GM03348 (cell line): ENCODE measurements around the gene ARSB.
A peak's percentile ranks its signal among the peaks of the same experiment; 100 is the strongest.
"Not testable (repeated sequence)": the region's sequence is repeated elsewhere in the genome, so short reads cannot be mapped to it uniquely, and the experiment has no call there.

ENCODE experiments used
- DNase-seq: peaks from one replicate; pipeline ENCODE4 v3.0.0; 2012; ENCODE audit warnings: low spot score

The ARSB gene

DNA sequence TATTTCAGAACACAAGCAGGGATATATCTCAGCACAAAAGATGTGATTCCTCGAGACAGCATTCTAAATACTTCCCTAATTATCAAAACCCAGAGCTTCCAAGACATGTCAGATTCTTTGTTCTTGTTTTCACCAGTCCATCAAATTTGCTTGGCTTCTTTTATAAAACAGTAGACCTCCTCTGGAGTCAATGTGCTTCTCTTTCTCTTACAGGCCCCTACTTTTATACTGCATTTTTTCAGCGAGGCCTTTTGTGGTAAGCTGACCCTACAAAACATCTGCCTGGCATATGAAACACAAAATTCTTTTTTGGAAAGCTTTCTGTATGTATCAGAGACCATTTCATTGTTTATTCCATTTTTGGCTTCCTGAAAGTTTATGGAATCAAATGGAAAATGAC is 81.8 kb downstream of the ARSB start:
- DNase-seq = no peak

DNA sequence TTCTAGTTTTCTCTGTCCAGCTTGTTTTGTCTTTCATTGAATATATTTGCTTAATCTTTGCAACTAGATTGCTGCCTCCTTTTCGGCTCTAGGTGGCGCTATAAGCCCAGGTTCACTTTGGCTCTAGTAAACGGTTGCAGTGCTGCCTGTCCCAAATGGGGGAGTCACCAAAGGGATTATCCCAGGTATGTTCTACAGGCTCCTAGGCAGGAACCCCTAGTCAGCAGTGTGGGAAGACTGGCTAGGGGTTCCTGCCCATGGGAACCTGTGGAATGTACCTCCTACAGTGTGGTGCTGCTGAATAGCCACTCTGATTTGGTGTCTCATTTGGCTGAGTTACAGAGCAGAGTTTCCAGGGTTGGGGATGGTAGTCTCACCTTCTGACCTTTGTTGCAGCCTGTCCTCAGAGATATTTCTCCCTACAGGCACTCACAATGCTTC is 85.2 kb downstream of the ARSB start:
- peak; percentile 54 for DNase-seq

DNA sequence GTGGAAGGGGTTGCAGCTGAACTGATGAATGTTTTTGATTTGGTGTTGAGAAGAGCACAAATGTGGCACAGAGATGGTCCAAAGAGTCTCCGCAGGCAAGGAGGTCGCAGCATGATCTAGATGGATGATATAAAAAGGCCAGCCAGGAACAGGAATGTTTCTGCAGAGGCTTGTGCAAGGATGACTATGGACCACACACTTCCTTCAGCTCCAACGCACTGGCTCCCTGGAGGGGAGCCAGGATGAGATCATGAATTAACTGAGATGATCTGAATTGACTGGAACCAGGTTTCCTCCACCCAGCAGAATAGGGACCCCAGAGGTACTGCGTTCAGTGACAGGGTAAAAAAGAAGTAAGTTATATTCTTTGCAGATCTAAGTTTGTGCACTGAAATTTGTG is 89.0 kb downstream of the ARSB start:
- DNase-seq = peak; percentile 62

DNA sequence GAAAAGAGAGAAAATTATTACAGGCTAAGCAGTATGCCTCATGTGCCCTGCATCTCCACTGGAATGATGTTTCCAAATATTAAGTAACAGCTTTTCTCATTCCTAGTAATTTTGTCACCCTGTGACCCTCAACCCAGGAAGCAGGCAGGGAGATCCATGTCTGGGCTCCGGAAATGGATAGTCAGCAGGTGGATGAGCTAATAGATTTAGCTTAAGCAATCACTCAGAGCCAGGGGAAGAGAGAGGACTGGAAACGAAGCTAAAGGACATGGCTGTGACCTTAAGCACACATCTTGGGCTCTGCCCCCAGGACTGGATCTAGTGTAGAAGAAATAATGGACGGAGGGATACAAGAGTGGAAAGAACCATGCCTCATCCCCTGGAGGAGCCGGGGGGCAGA is 89.5 kb downstream of the ARSB start:
- no peak for DNase-seq

DNA sequence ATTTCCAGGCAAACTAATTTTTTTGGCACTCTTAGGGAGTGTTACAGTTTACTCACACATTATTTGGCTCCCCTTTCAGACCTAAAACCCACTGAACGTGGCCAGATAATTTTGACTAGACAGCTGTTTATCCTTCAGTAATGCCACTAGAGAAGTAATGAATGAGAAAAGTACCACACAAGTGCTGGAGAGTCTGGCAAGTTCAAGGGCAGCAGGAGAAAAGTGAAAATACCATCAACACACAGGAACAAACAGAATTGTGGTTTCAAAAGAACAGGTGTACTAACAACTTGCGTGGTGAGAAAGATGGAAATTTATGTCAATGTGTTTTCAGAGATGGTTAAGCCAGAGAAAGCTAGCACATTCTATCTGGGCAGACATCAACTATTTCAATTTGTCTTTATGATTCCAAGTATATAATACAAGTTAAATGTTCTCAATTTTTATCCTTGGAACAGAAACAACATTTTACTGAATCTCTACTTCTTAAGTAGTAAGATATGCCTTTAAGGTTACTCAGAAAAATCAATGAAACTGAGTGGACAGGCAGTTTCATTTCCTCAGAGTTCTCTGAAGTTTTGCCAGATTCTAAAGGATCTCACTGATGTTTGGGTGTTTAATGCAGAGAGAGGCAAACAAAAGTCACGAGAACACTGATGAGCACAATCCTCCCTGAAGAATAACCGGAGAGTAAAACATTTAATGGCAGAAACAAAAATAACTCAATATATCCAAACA is 91.0 kb downstream of the ARSB start:
- no peak for DNase-seq

DNA sequence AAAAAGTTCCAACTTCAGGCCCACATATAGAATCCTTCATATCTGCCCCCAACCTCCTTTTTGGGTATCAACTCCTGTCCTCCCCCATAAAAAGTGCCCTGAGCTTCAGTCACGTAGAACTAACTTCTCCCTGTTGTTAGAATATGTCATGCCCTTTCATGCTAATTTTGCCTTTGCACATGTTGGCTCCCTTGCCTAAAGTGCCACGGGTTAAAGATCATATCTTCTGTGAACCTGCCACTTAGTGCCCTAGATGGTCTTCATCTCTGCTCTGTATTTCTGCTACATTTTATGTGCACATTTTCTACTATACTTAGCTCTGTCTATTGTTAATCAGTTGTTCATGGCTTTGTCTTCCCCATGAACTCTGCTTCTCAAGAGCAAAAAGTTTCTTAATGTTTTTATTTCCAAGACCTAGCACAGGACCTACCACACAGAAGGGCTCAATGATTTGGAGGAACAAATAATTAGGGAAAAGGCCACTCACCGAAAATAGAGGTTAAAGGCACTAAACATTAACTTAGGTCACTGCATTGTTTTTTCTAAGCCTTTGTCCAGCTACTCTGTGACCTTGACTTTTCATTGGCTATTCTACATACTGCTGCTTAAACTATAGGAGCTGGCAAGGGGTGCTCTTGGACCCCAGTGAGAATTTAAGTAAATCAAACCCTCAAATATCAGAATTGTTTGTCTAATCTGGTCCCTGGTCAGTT is 94.3 kb downstream of the ARSB start:
- DNase-seq = no peak

DNA sequence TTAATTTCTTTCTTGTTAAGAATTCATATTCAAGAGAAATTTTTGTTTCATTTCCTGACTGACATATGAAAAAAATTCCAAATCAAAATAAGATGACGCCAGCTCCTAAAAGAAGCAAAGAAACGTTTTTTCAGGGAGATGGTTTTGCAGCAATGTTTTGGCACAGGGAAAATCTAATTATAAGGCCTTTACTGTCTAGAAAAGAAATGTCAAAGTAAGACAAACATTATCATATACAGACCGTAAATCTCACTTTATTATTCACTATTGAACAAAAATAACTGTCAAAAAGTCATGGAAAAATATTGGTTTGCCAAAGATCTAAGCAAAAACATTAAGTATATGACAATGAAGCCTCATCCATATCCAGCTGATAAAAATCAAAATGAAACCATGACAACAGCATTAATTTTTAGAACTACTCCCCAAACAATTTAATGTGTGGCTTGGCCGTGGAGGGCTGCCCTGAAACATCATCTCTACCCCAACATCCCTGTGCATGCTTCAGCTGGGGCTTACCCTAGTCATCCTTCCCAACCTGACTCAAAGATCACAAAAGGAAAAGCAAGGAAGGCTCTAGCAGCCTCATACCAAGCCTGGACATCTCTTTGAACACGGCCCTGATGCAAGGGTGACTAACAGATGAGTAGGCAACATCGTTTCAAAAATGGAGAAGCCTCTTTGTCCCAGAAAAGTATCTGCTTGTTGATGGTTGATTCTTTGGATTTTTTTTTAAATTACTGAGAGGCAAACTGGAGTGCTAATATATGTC is 95.6 kb downstream of the ARSB start:
- peak; percentile 65 for DNase-seq

DNA sequence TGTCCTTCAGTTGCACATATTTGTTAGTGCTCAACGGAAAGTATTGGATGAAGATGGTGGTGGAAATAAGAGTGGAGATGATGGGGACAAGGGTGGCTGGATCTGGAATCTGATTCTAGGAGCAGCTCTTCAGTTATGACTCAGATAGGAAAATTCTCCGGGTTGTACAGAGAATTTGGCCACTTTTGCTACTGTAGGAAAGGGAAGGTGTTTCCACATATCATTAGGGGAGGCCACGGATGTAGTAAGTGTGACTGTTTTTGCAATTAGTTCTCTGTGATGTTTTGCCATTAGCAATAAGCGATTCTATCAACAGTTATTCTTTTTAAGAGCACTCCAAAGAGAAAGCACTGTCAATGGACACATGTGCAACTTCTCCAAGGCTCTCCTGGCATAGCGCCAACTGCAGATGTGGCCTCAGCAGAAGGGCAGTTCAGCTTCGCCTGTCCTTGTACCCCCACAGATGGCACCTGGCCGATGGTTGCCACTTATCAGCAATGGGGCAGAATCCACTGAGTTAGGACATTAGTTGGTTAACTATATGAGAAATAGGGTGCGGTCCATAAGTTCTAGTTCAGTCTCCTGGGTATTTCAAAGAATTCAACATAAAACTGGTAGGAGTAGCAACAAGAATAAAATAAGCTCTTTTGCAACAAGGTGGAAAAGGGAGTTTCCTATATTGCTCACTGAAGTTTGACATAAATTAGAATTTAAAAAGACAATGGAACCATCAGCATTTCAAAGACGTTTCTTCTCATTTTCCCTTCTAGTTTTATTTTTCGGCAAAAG is 96.3 kb downstream of the ARSB start:
- DNase-seq = no peak

DNA sequence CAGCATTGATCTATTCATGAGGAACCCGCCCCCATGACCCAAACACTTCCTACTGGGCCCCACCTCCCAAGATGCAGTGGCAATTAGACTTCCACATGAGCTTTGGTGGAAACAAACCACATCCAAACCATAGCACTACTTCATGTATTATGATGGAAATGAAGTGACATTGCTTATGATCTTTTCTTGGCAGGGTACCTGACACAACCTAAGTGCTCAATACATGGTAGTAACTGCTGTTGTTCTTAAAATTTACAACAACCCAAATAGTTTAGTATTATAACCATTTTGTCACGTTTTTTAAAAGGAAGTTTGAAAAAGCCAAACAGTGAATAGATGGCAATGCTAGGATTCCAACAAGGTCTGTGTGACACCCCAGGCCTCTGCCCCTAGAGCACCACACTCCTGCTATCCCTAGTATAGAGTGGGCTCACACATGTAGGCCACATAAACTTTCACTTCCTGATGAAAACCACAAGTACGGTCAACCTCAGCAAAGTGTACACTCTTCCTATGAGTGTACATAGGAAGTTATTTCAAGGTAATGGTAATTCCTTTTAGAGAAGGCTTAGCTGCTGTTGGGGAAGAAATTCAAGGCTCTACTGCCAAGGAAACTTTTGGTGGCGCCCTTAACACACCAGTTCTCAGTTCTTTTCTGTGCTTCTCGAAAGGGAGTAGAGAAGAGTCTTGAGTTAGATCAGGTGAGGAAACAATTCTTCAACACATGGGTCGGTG is 97.6 kb downstream of the ARSB start:
- DNase-seq = no peak

DNA sequence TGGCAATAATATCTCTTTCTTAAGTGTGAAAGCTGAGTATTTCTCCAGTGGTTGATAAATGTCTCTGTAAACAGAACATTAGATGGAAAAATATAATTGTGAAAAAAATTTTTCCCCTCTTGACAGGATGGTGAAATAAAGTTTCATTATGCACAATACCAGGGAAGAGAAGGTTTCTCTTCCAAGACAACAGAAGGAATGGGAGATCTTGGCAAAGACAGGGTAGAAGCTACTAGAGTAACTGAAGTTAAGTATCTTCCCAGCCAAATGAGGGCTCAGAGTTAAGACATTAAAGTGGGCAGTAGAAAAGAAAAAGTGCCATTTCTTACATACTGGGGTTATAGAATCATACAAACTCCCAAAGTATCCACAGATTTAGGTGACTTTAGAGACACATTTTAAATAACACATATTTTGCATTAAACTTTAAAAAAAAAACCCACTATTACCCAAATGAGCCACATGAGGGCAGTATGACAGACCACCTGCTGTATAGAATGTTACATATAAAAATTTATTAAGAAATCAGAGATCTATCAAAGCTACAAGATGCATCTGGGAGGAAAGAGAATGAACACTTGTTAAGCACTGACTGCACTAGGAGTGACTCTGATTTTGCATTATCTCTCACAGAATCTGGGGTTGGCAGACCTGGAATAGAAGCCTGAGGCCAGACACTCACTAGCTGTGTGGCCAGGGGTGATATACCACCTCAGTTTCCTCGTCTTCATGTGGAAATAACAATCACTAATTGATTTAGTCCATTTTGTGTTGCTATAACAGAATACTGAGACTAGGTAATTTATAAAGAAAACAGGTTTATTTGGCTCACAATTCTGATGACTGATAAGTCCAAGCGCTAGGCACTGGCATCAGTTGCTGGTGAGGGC is 98.5 kb downstream of the ARSB start:
- DNase-seq = peak; percentile 30

DNA sequence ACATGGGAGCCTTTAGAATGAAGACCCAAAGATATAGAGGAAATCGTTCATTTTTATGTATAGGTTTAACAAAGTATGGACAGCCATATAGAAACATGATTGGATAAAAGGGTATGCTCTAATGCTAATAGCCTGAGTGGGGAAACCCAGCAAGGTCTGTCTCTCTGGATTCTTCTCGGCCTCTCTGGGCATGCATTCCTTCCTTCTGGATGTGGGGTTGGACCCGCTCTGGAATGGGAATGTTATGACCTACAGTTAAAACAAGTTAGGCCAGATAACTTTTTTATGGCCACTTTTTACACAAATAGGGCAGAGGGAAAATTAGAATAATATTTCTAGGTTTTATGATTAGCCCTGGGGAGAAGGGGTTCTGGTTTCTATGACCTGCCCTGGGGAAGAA is 103.2 kb downstream of the ARSB start:
- DNase-seq = no peak

DNA sequence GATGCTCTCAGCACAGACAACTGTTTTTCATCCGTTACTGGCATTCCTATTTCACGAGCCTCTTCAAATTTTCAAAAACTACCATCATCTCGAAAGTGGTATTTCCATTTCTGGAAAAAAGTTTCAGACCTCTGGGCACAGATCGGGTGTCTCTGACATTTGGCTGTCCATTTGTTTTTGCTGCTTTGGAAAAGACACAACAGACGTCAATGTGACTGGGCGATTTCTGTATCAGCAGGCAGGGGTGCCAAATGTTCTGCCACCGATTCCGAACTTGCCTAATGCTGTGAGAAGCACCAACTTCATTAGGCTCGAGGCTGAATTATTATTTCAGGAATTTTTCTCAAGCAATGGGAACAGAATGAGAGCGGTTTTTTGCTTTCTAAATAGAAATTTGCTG is 105.6 kb downstream of the ARSB start:
- DNase-seq = peak; percentile 22

DNA sequence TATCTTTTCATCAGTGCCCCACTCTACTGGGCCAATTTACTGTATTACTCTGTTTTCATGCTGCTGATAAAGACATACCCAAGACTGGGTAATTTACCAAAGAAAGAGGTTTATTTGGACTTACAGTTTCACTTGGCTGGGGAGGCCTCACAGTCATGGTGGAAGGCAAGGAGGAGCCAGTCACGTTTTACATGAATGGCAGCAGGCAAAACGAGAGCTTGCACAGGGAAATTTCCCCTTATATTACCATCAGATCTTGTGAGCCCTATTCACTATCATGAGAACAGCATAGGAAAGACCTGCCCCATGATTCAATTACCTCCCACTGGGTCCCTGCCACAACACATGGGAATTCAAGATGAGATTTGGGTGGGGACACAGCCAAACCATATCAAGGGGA is 119.0 kb downstream of the ARSB start:
- not testable (repeated sequence) for DNase-seq

DNA sequence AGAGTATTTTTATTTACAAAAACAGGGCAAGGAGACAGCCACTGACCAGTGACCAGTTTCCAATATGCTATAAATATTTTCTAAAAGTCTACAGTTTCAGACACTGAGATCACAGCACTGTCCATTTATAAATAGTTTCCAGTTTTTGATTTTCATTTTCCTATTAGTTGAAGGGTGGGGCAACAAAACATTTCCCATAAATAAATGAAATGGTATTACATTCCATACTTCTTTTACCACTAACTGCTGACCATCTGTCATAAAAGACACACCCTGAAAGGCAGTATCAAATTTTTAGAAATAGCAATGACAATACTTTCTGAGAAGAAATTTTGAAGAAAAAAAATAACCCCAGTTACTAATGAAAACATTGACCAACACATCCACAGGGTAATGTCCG is 126.7 kb downstream of the ARSB start:
- DNase-seq = peak; percentile 37

DNA sequence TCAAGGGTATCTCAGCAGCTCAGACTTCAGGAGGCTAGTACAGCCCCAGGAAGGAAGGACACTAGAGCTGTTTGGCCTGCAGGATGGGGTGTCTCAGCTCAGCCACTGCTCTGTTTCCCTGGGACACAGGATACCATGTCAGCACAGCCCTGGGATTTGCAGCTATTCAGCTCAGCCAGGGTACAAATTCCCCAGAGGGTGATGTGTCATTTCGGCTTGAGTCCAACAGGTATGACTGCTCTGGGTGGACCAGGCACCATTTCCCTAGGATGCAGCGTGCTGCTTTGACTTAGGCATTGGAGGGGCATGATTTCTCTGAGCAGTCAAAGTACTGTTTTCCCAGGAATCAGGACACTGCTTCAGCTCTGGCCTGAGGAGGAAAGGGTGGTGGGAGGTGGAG is 130.1 kb downstream of the ARSB start:
- DNase-seq = no peak

DNA sequence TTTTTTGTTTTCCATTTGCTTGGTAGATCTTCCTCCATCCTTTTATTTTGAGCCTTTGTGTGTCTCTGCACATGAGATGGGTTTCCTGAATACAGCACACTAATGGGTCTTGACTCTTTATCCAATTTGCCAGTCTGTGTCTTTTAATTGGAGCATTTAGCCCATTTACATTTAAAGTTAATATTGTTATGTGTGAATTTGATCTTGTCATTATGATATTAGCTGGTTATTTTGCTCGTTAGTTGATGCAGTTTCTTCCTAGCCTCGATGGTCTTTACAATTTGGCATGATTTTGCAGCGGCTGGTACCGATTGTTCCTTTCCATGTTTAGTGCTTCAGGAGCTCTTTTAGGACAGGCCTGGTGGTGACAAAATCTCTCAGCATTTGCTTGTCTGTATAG is 133.2 kb downstream of the ARSB start:
- not testable (repeated sequence) for DNase-seq

DNA sequence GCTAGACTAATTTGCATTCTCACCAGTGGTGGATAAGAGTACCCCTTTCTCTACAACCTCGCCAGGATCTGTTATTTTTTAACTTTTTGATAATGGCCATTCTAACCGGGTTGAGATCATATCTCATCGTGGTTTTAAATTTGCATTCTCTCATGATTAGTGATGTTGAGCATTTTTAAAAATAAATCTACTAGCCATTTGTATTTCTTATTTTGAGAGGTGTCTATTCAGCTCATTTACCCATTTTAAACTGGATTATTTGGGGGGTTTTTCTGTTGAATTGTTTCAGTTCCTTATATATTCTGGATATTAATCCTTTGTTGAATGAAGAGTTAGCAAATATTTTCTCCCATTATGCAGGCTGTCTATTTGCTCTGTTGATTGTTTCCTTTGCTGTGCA is 139.6 kb downstream of the ARSB start:
- no peak for DNase-seq

DNA sequence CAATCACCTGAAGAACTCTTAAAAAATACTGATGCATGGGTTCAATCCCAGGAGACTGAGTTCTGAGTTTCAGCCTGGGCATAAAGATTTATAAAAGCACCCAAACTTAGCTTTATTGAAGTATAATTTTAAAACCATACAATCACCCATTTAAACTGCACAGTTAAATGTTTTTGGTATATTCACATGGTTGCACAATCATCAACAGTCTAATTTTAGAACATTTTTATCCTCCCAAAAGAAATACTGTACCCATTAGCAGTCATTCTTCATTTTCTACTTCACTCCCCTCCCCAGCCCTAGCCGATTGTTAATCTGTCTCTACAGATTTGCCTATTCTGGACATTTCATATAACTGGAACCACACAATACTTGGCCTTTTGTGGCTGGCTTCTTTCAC is 141.7 kb downstream of the ARSB start:
- DNase-seq = peak; percentile 20

DNA sequence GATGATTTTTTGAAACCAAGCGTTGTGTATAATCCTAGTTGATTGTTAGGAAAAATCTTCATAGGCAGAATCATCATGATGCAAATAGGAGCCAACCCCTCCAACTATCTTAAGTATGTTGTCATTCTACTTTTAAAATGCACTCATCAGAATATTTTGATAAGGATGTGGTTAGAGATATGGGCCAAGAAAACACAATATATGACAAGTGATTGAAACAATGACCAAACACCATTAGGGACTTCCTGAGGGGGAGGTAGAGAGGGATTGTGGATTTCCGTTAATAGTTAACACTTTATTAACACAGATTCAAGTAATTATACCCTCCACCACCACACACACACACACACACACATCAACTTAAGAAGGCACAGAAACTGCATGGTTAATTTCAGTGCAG is 143.3 kb downstream of the ARSB start:
- DNase-seq = no peak

DNA sequence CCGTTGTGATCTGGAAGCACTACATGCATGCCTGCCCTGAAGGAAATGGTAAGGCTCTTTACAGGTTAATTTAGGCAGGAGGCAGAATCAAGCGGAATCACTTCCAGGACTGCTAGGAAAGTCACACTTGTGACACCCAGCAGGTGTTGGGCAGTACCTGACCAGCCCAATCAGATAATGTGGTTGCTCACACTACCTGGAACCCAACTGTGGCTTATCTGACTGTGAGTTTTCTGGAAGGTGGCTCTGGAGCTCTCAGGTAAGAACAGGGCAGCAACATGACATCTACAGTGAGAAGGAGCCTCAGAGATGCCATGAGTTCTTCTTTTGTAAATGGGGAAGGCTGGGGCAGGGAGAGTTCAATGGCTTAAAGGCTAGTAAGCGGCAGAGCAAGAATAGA is 146.4 kb downstream of the ARSB start:
- DNase-seq = no peak
